GM19193 (cell line): ENCODE results near the gene PIP5K1B.
A peak's percentile ranks its signal among the peaks of the same experiment; 100 is the strongest.

Experiments
- POLR2A ChIP-seq: IDR thresholded peaks from 4 replicates; pipeline ENCODE4 v1.6.1; 2011; ENCODE audit not compliant: insufficient read depth, insufficient read length; ENCODE audit errors: extremely low read depth

Gene PIP5K1B

DNA sequence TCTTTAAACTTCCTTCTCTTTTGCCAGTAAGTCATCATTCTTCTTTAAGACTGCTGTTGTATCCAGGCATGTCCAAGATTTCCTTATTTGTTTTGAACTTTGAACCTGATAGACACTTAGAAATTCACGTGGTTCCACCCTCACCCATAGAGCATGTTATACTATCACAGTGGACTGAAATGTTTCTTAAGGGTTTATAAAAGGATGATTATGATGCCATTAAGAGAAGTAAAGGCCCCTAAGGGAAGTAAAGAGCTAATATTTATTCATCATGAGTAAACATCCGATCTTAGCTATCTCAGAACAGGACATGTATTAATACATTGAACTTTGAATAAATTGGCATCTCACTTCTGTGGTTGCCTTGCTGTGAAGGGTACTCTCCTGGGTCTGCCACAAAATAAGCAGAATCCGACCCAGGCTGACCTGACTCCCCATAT lies 259.1 kb downstream of the PIP5K1B start:
- TF ChIP-seq POLR2A, result no peak

DNA sequence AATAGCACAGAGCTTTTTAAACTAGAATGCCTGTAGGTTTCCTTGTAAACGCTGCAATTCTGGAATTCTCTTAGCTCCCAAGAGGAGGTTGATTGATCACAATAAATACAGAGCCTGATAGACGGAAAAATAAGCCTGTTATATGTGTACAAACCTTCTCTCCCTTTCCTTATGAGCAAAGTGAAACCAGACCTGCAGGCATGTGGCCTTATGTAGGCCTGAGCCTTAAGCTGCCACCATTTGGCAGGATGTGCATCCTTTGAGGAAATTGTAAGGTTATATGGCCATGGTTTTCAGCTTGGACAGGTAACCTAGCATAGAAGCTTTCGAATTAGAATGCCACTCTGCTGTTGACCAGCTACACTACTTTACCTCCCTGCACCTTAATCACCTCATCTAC lies 259.7 kb downstream of the PIP5K1B start:
- no peak for TF ChIP-seq POLR2A

DNA sequence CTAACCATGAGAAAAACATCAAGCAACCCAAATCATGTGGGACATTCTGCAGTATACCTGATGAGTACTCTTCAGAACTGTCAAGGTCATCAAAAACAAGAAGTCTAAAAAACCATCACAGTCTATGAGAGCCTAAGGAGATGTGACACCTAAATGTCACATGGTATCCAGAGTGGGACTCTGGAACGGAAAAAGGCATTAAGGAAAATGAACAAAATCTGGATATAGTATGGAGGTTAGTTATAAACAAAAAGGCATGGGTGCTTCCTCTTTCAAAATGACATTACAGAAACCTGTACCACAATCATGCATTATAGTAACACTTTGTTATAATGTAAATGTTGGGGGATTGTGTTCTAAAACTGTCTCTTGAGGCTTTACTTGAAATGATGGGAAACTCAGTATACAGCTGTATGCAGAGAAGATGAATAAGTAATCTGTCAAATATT lies 261.5 kb downstream of the PIP5K1B start:
- TF ChIP-seq POLR2A, result no peak

DNA sequence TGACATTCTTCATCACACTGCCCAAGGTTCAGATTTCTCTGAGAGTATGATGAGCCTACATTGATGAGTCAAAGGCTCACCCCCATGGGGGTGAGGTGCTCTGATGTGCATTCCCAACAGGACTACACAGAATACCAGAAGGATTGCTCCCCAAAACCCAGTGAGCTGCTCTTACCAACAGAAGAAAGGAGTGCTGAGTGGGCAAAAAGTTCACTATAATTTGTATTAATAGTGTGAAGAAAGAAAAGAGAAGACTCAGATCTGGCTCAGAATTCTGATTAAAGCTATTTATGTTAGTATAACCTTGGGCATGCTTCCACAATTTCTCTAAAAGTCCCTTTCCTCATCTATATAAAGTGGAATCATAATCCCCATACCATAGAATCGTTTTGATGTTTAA lies 262.8 kb downstream of the PIP5K1B start:
- no peak for TF ChIP-seq POLR2A

DNA sequence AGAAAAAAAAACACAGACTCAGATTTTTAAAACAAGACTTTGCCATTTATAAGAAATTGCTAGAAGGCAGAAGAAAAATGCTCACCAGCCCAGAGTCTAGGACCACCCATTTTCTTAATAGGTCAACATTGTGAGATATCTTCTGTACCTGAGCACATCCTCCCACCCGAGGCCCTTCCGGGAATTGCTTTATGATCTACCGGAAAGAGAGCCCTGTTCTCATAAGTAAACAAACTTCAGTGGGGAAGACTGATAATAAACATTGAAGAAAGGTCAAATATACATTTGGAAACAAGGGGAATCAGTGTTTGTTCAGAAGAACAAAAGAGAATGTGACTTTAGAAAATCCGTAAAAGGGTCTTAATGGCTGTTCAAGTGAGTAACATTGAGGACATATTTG lies 264.5 kb downstream of the PIP5K1B start:
- TF ChIP-seq POLR2A, result no peak

DNA sequence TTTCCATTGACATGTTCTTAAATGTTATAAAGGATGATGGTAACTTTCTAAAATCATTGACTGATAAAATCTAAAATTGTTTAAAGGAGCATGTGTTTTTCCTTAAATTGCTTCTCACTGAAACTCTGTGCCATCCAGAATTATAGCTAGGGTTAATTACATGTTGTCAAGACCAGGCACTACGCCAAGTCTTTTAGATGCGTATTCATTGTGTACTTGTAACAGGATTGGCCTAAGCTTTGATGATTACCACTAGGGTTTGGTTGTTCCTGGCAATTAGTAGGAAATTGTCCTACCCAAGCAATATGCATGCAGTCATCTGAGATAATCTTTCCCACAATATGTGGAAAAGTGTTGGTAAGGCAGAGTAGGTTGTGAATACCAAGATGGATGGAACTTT lies 265.1 kb downstream of the PIP5K1B start:
- no peak for TF ChIP-seq POLR2A

GRCh38 chr9:68973619-68974018 lies 268.6 kb downstream of the PIP5K1B start:
- no peak for TF ChIP-seq POLR2A

DNA sequence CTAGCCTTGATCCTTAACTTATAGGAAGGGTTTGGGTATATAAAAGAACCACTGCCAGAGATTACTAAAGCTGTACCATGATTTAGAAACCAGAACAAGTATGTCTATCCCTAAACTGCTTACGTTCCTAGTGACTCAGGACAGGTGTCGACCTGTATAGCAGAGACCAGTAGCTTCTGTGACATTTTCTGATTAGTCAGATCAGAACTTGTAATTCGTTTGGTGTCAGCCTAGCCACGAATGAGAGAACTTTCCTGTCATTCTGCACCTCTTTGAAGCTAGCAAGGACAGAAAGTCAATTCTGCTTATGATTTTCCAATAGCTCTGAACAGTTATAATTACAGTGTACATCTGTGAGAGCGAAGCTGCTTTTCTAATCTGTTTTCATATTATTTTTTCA lies 269.4 kb downstream of the PIP5K1B start:
- TF ChIP-seq POLR2A, result no peak

DNA sequence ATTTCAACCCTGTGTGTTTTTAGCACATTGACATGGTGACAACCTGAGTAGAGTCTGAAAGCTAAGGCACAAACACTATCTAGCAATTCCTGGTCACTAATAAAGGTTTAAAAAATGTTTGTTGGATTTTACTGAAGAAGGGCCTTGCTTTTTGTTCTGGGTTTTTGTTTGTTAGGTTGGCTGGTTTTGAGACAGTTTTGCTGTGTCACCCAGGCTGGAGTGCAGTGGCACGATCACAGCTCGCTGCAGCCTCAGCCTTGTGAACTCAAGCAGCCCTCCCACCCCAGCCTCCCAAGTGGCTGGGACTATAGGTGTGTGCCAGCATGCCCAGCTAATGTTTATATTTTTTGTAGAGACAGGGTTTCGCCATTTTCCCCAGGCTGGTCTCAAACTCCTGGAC lies 269.9 kb downstream of the PIP5K1B start:
- no peak for TF ChIP-seq POLR2A

DNA sequence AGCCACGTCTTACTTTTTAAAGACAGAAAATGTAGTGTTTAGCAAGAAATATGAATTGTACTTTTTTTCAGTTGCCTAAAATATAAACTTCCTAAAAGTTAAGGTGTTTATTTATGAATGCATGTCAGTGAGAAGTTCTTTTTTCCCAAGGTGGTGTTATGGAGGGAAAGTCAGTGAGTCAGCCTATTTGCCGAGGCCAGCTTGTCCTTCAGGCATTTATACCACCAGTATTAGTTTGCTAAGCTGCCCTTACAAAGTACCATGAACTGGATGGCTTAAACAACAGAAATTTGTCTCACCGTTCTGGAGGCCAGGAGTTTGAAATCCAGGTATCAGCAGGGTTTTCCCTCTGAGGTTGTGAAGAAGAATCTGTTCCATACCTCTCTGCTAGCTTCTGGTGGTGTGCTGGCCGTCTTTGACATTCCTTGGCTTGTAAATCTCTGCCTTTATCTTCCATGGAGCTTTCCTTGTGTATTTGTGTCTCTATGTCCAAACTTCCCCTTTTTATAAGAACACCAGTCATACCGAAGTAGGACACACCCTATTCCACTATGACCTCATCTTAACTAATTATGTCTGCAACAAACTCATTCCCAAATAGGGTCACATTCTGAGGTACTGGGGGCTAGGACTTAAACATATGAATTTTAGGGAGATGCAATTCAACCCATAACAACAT lies 270.5 kb downstream of the PIP5K1B start:
- peak; percentile 8 for TF ChIP-seq POLR2A

DNA sequence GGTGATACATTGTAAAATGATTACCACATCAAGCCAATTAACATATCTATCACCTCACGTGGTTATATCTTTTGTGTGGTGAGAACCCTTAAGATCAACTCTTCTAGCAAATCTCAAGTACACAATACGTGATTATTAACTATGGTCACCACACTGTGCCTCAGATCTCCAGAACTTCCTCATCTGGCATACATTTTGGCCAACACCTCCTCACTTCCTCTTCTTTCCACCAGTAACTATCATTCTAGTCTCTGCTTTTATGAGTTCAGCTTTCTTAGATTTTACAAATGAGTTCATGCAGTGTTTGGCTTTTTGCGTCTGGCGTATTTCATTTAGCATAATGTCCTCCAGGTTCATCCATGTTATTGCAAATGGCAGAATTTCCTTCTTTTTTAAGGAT lies 273.0 kb downstream of the PIP5K1B start:
- no peak for TF ChIP-seq POLR2A

DNA sequence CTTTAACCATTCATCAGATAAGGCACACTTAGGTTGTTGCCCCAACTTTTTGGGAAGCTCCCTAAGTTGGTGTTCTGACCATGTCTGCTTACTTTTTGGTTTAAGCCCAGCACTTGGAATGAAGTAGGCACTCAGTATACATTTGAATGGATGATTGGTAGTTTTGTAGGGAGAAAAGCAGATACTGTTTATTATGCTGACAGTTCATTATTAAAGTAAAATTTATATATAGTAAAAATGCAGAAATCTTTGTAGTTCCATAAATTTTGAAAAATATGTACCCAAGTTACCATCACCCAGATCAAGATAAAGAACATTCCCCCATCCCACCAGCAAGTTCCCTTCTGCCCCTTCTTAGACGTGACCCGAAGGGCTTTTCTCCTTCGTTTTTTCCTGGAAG lies 273.5 kb downstream of the PIP5K1B start:
- no peak for TF ChIP-seq POLR2A

- TF ChIP-seq POLR2A, result no peak
These were observed 274.7 kb downstream of the PIP5K1B start for GRCh38 chr9:68979538-68980314.

- TF ChIP-seq POLR2A, result no peak
These were observed 275.4 kb downstream of the PIP5K1B start for GRCh38 chr9:68980341-68980914.

DNA sequence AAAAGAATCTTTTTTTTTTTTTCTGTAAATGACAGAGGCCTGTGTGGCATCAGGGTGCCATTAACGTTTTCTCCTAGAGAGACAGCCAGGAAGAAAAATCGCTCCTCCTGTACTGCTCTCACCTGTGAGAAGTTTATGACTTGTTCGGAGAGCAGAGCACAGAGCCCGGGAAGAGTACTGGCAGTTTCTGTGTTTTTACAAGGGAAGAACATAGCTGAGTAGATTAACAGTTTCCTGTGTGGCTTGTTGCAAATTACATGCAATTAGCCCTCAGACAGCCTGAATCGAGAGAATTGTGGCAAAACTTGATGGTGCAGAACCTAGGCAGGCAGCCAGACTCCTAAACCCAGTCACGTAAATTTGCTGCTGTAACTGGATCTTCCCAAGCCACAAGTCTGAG lies 276.7 kb downstream of the PIP5K1B start:
- no peak for TF ChIP-seq POLR2A

DNA sequence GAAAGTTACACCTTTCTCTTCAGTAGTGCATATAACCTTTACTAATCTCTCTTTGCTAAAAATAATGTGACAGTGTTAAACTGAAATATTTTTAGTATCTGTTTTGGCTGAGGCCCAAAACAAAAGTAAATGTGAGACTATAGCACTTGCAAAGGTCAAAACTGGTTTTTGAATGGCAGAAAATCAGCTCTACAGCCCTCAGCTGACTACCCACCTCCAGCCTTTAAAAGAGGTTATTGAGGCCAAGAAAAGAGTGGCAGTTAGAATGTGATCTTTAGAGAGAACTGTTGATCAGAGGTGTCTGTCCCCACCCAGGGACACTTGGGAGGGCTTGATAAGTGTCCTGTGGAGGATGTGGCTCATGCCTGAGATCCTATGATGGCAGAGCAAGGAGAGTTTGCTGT lies 278.0 kb downstream of the PIP5K1B start:
- TF ChIP-seq POLR2A, result no peak
